ENCODE data around the gene DDX25. TPM values are rescaled to one million over a fixed set of nuclear protein-coding genes. Genes with fewer than 3 reads are reported as not detected.

DDX25 gene
- polyA plus RNA-seq, 3 donors, result not detected

- H3K4me3 Mint-ChIP-seq, result no peak overlapping the region
- H3K4me3 ChIP-seq (replicated peaks in 1 of 3; ENCODE audit: low read depth in 2 of 3, low read length in 3 of 3), result no peak overlapping the region
- no peaks in the 10 kb centered on the region for H3K36me3 ChIP-seq (replicated peaks in 1 of 2; ENCODE audit: control insufficient read depth in 1 of 2, insufficient read depth in 2 of 2, low read length in 2 of 2)
- H3K9me3 Mint-ChIP-seq, result peaks cover 0 to 2% (median 0%) of the 10 kb centered on the region in 7 donors
- H3K4me1 ChIP-seq (ENCODE audit: control insufficient read depth in 1 of 2, insufficient read depth in 2 of 2, low read length in 2 of 2), result no peaks in the 10 kb centered on the region
- H3K27ac Mint-ChIP-seq, result no peak overlapping the region
- H3K9me3 ChIP-seq (replicated peaks in 1 of 2; ENCODE audit: control insufficient read depth in 1 of 2, insufficient read depth in 1 of 2, low read length in 2 of 2), result no peaks in the 10 kb centered on the region
- WGBS (ENCODE audit: insufficient coverage), result 70% methylated on average over 2 of the region's 2 CpGs
- H4K20me1 ChIP-seq (ENCODE audit: insufficient read depth, low read length), result no peaks in the 10 kb centered on the region
- H3K36me3 Mint-ChIP-seq, result no peaks in the 10 kb centered on the region
- no peak overlapping the region for H3K9ac ChIP-seq (ENCODE audit: insufficient read depth, low read length, poor library complexity, severe bottlenecking)
- intact Hi-C loops (cut with micrococcal nuclease), result no loop called here
- no peaks in the 10 kb centered on the region for H3K27me3 ChIP-seq (ENCODE audit: control insufficient read depth in 2 of 2, insufficient read depth in 2 of 2, low read length in 2 of 2)
- H3K4me2 ChIP-seq (replicated peaks; ENCODE audit: extremely low read depth, low read length, poor library complexity, severe bottlenecking), result no peak overlapping the region
- TF ChIP-seq CTCF (IDR thresholded peaks at IDR 0.05), result no peak
- H3K79me2 ChIP-seq (ENCODE audit: insufficient read depth, low read length), result no peaks in the 10 kb centered on the region
- H3K27me3 Mint-ChIP-seq (ENCODE audit: low read depth in 3 of 3), result peaks cover 2 to 5% (median 3%) of the 10 kb centered on the region in 3 donors
- H3K27ac ChIP-seq (ENCODE audit: low read depth in 1 of 2, low read length in 2 of 2), result no peak overlapping the region
- no peak overlapping the region for H2AFZ ChIP-seq (ENCODE audit: insufficient read depth, low read depth, low read length, poor library complexity, severe bottlenecking)
- no peaks in the 10 kb centered on the region for H3K4me1 Mint-ChIP-seq
- no peak for DNase-seq
These were observed 48.3 kb downstream of the DDX25 start for GRCh38 chr11:125952559-125952958.

- H3K27ac Mint-ChIP-seq, result no peak overlapping the region
- Histone ChIP-seq H3K79me2 (ENCODE audit: insufficient read depth, low read length) (no peaks in the 10 kb centered on the region), H3K36me3 (replicated peaks in 1 of 2; ENCODE audit: control insufficient read depth in 1 of 2, insufficient read depth in 2 of 2, low read length in 2 of 2) (no peaks in the 10 kb centered on the region), H3K27ac (ENCODE audit: low read depth in 1 of 2, low read length in 2 of 2) (no peak overlapping the region), H3K4me1 (ENCODE audit: control insufficient read depth in 1 of 2, insufficient read depth in 2 of 2, low read length in 2 of 2) (no peaks in the 10 kb centered on the region), H3K9me3 (replicated peaks in 1 of 2; ENCODE audit: control insufficient read depth in 1 of 2, insufficient read depth in 1 of 2, low read length in 2 of 2) (no peaks in the 10 kb centered on the region), H3K4me2 (replicated peaks; ENCODE audit: extremely low read depth, low read length, poor library complexity, severe bottlenecking) (no peak overlapping the region), H3K27me3 (ENCODE audit: control insufficient read depth in 2 of 2, insufficient read depth in 2 of 2, low read length in 2 of 2) (no peaks in the 10 kb centered on the region), H3K9ac (ENCODE audit: insufficient read depth, low read length, poor library complexity, severe bottlenecking) (no peak overlapping the region), H3K4me3 (replicated peaks in 1 of 3; ENCODE audit: low read depth in 2 of 3, low read length in 3 of 3) (no peak overlapping the region), H4K20me1 (ENCODE audit: insufficient read depth, low read length) (no peaks in the 10 kb centered on the region), H2AFZ (ENCODE audit: insufficient read depth, low read depth, low read length, poor library complexity, severe bottlenecking) (no peak overlapping the region)
- no peaks in the 10 kb centered on the region for H3K4me1 Mint-ChIP-seq
- WGBS (ENCODE audit: insufficient coverage), result 42% methylated on average over 6 of the region's 7 CpGs
- no peak overlapping the region for H3K4me3 Mint-ChIP-seq
- TF ChIP-seq CTCF (IDR thresholded peaks at IDR 0.05), result no peak
- intact Hi-C loops (cut with micrococcal nuclease), result no loop called here
- H3K9me3 Mint-ChIP-seq, result peaks cover 0 to 2% (median 0%) of the 10 kb centered on the region in 7 donors
- peaks cover 2 to 5% (median 3%) of the 10 kb centered on the region in 3 donors for H3K27me3 Mint-ChIP-seq (ENCODE audit: low read depth in 3 of 3)
- H3K36me3 Mint-ChIP-seq, result no peaks in the 10 kb centered on the region
- no peak for DNase-seq
These were observed 48.7 kb downstream of the DDX25 start for GRCh38 chr11:125952973-125953372.
